GM12865 (cell line): ENCODE results near the gene SLC25A30.
"Not testable (repeated sequence)": the region's sequence is repeated elsewhere in the genome, so short reads cannot be mapped to it uniquely, and the experiment has no call there.

ENCODE experiments used
- DNase-seq: peaks from one replicate; pipeline ENCODE4 v3.0.0; 2010; ENCODE audit warnings: low read depth
- H3K4me3 ChIP-seq: 2 replicates; pipeline ENCODE4 v1.5.1; 2011; ENCODE audit warnings: mild to moderate bottlenecking, low read depth, low read length, control low read depth
- CTCF ChIP-seq: IDR thresholded peaks from 2 replicates; pipeline ENCODE4 v1.5.1; 2011; ENCODE audit warnings: low read length, control low read depth, low read depth, inconsistent platforms; ENCODE audit not compliant: insufficient read depth; ENCODE audit errors: missing control alignments

The SLC25A30 gene

GRCh38 chr13:45349438-45349837 is 68.7 kb downstream of the SLC25A30 start:
- no peak for DNase-seq
- no peak for TF ChIP-seq CTCF
- H3K4me3 ChIP-seq, result no peak overlapping the region

GRCh38 chr13:45344064-45344463 is 74.1 kb downstream of the SLC25A30 start:
- not testable (repeated sequence) for H3K4me3 ChIP-seq, DNase-seq
